OCI-LY3 (cell line): ENCODE measurements around the gene FNBP1L.

ENCODE experiments used
- H2AFZ ChIP-seq: fragments of 200-600, 300-600 bp; shearing (Covaris generic); 2 replicates; pipeline ENCODE4 v1.6.0; 2014; ENCODE audit warnings: antibody characterized with exemption, low read depth, low read length
- H3K27ac ChIP-seq: fragments of 200-600, 300-600 bp; sonication (generic); 2 replicates; pipeline ENCODE4 v1.5.1; 2014; ENCODE audit warnings: mild to moderate bottlenecking, low read length, moderate library complexity, mixed read lengths
- H3K27me3 ChIP-seq: fragments of 200-600, 300-600 bp; sonication (generic); 2 replicates; pipeline ENCODE4 v1.6.1; 2014; ENCODE audit warnings: low read depth, low read length, mixed read lengths
- H3K36me3 ChIP-seq: fragments of 200-600, 300-600 bp; sonication (generic); replicated peaks from 2 replicates; pipeline ENCODE3; 2014; ENCODE audit warnings: low read depth, low read length, mixed read lengths
- H3K4me1 ChIP-seq: fragments of 300-600, 200-600 bp; sonication (generic); 2 replicates; pipeline ENCODE4 v1.6.1; 2014; ENCODE audit warnings: low read length, mixed read lengths
- H3K4me2 ChIP-seq: fragments of 200-600, 300-600 bp; sonication (generic); 2 replicates; pipeline ENCODE4 v1.6.1; 2014; ENCODE audit warnings: low read length, mixed read lengths
- H3K4me3 ChIP-seq: fragments of 300-600, 200-600 bp; sonication (generic); 2 replicates; pipeline ENCODE4 v1.5.1; 2014; ENCODE audit warnings: antibody characterized with exemption, mild to moderate bottlenecking, low read length, moderate library complexity
- H3K79me2 ChIP-seq: fragments of 300-600, 200-600 bp; shearing (Covaris generic); 2 replicates; pipeline ENCODE4 v1.6.1; 2014; ENCODE audit warnings: mild to moderate bottlenecking, low read length, mixed read lengths
- H3K9ac ChIP-seq: fragments of 300-600, 200-600 bp; shearing (Covaris generic); 2 replicates; pipeline ENCODE4 v1.6.0; 2014; ENCODE audit warnings: mild to moderate bottlenecking, low read length, moderate library complexity
- H3K9me3 ChIP-seq: fragments of 200-600, 300-600 bp; shearing (Covaris generic); 2 replicates; pipeline ENCODE4 v1.6.1; 2014; ENCODE audit warnings: low read length, mixed read lengths; ENCODE audit not compliant: insufficient read depth
- H4K20me1 ChIP-seq: fragments of 200-600, 300-600 bp; sonication (generic); 2 replicates; pipeline ENCODE4 v1.6.1; 2016; ENCODE audit warnings: low read length, mixed read lengths; ENCODE audit not compliant: insufficient read depth
- EZH2phosphoT487 ChIP-seq: fragments of 200-600 bp; shearing (Covaris generic); IDR thresholded peaks from 2 replicates; pipeline ENCODE4 v1.6.1; 2018; ENCODE audit warnings: antibody characterized with exemption, mixed run types, low read depth
- TF ChIP-seq, protein P1 (sequence below): fragments of 200-600, 300-600 bp; sonication (generic); IDR thresholded peaks from 2 replicates; pipeline ENCODE4 v1.5.1; 2014; ENCODE audit warnings: antibody characterized with exemption, low read length, low read depth

The FNBP1L gene

GRCh38 chr1:93591676-93592550 lies 144.0 kb downstream of the FNBP1L start:
- Histone ChIP-seq H3K27ac (no peak overlapping the region), H3K4me3 (no peak overlapping the region), H3K4me2 (peak overlapping the region; percentile 14; the same call in 1 of the 2 replicates), H3K27me3 (no peaks in the 10 kb centered on the region), H3K9me3 (no peaks in the 10 kb centered on the region), H3K4me1 (peaks cover 12% of the 10 kb centered on the region), H4K20me1 (peaks cover 34% of the 10 kb centered on the region), H3K79me2 (peaks cover 40% of the 10 kb centered on the region; the same call in 1 of the 2 replicates), H3K9ac (no peak overlapping the region), H2AFZ (no peak overlapping the region), H3K36me3 (peaks cover 29% of the 10 kb centered on the region)
- no peak for TF ChIP-seq EZH2phosphoT487
- TF ChIP-seq, protein P1, sequence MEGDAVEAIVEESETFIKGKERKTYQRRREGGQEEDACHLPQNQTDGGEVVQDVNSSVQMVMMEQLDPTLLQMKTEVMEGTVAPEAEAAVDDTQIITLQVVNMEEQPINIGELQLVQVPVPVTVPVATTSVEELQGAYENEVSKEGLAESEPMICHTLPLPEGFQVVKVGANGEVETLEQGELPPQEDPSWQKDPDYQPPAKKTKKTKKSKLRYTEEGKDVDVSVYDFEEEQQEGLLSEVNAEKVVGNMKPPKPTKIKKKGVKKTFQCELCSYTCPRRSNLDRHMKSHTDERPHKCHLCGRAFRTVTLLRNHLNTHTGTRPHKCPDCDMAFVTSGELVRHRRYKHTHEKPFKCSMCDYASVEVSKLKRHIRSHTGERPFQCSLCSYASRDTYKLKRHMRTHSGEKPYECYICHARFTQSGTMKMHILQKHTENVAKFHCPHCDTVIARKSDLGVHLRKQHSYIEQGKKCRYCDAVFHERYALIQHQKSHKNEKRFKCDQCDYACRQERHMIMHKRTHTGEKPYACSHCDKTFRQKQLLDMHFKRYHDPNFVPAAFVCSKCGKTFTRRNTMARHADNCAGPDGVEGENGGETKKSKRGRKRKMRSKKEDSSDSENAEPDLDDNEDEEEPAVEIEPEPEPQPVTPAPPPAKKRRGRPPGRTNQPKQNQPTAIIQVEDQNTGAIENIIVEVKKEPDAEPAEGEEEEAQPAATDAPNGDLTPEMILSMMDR, result no peak

GRCh38 chr1:93592551-93592949 lies 144.6 kb downstream of the FNBP1L start:
- Histone ChIP-seq H3K9me3 (no peaks in the 10 kb centered on the region), H3K4me1 (peaks cover 12% of the 10 kb centered on the region), H3K4me2 (no peak overlapping the region), H3K4me3 (no peak overlapping the region), H2AFZ (no peak overlapping the region), H3K27me3 (no peaks in the 10 kb centered on the region), H4K20me1 (peaks cover 40% of the 10 kb centered on the region), H3K36me3 (peaks cover 26% of the 10 kb centered on the region), H3K9ac (no peak overlapping the region), H3K79me2 (peaks cover 40% of the 10 kb centered on the region; the same call in 1 of the 2 replicates), H3K27ac (no peak overlapping the region)
- TF ChIP-seq EZH2phosphoT487, result no peak
- TF ChIP-seq, protein P1, result no peak

DNA sequence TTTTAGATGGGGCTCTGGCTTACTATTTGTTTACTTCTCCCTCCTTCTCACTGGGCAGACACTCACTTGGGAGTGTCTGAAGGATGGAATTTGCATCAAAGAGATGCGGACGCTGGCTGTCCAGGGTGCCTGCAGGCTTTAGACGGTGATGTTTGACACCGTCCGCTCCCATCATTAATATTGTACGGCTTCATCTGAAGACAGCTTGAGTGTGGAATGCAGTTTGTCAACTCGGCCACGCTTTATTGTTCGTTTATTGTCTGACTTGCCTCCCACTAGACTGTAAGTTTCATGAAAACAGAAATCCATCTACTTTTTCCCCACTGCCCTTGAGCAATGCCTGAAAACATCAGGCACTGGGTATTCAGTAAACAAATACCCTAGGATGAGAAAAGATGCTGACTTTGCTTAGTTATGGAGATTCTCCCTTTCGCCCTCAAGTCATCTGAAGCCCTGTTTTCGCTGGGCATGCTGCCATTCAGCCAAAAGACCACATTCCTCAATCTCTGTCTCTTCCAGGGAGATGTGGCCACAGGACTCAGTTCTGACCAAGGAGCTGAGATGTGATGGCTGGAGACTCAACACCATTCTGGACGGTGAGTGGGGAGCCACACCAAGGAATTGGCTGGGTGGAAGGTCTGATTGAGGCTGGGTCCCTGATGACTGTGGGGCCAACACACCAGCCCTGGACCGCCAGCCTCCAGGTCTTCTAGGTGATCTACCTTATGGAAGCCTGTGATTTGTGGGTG lies 146.1 kb downstream of the FNBP1L start:
- Histone ChIP-seq H3K4me2 (no peak overlapping the region), H3K9ac (no peak overlapping the region), H2AFZ (no peak overlapping the region), H4K20me1 (peaks cover 54% of the 10 kb centered on the region), H3K4me1 (peaks cover 12% of the 10 kb centered on the region), H3K4me3 (no peak overlapping the region), H3K27ac (no peak overlapping the region), H3K36me3 (peaks cover 22% of the 10 kb centered on the region), H3K79me2 (peaks cover 52% of the 10 kb centered on the region; the same call in 1 of the 2 replicates), H3K27me3 (no peaks in the 10 kb centered on the region), H3K9me3 (no peaks in the 10 kb centered on the region)
- no peak for TF ChIP-seq EZH2phosphoT487
- TF ChIP-seq, protein P1, result no peak

GRCh38 chr1:93594603-93594880 lies 146.6 kb downstream of the FNBP1L start:
- Histone ChIP-seq H2AFZ (no peak overlapping the region), H3K27ac (no peak overlapping the region), H3K27me3 (no peaks in the 10 kb centered on the region), H3K79me2 (peaks cover 57% of the 10 kb centered on the region; the same call in 1 of the 2 replicates), H3K4me1 (peaks cover 12% of the 10 kb centered on the region), H3K9ac (no peak overlapping the region), H3K4me2 (no peak overlapping the region), H3K36me3 (peaks cover 18% of the 10 kb centered on the region), H3K4me3 (no peak overlapping the region), H4K20me1 (peaks cover 56% of the 10 kb centered on the region), H3K9me3 (no peaks in the 10 kb centered on the region)
- TF ChIP-seq, protein P1, result no peak
- TF ChIP-seq EZH2phosphoT487, result no peak
